RWPE2 (cell line): ENCODE results near the gene MRPL36.

Experiments
- ATAC-seq: fragments of 200-7000 bp; cut with Tn5 transposase; 3 replicates; pipeline ENCODE4 v1.9.1; 2021; ENCODE audit warnings: low read depth
- DNase-seq: peaks from one replicate; pipeline ENCODE4 v3.0.0-alpha.2; 2020; ENCODE audit warnings: low spot score
- H3K27ac ChIP-seq: fragments of 450-650 bp; 2 replicates; pipeline ENCODE4 v1.5.1; 2017; ENCODE audit warnings: mild to moderate bottlenecking; ENCODE audit not compliant: poor library complexity, severe bottlenecking
- H3K27me3 ChIP-seq: fragments of 250-450 bp; sonication (Bioruptor Pico); 2 replicates; pipeline ENCODE4 v1.5.1; 2021; ENCODE audit warnings: mild to moderate bottlenecking, moderate library complexity; ENCODE audit not compliant: insufficient read depth, poor library complexity, severe bottlenecking
- H3K36me3 ChIP-seq: fragments of 250-450 bp; sonication (Bioruptor Pico); 2 replicates; pipeline ENCODE4 v1.5.1; 2020; ENCODE audit warnings: low read depth, mild to moderate bottlenecking, moderate library complexity
- H3K4me1 ChIP-seq: fragments of 250-450 bp; sonication (Bioruptor Pico); 2 replicates; pipeline ENCODE4 v1.5.1; 2021; ENCODE audit warnings: mild to moderate bottlenecking, moderate library complexity; ENCODE audit not compliant: insufficient read depth, poor library complexity, severe bottlenecking
- H3K4me3 ChIP-seq: fragments of 250-450 bp; sonication (Bioruptor Pico); 2 replicates; pipeline ENCODE4 v1.5.1; 2021; ENCODE audit warnings: mild to moderate bottlenecking, moderate library complexity; ENCODE audit not compliant: severe bottlenecking
- H3K9me3 ChIP-seq: fragments of 250-450 bp; sonication (Bioruptor Pico); 2 replicates; pipeline ENCODE4 v1.5.1; 2021; ENCODE audit warnings: mild to moderate bottlenecking, moderate library complexity; ENCODE audit not compliant: severe bottlenecking
- CTCF ChIP-seq: fragments of 450-650 bp; IDR thresholded peaks from one replicate; pipeline ENCODE4 v1.5.1; 2017; ENCODE audit warnings: mild to moderate bottlenecking, moderate library complexity; ENCODE audit not compliant: poor library complexity, severe bottlenecking

The MRPL36 gene

GRCh38 chr5:1769017-1769640 lies 30.5 kb downstream of the MRPL36 start:
- no peak overlapping the region for H3K27ac ChIP-seq
- no peaks in the 10 kb centered on the region for H3K36me3 ChIP-seq
- DNase-seq (peak; percentile 67), ATAC-seq (no peak)
- H3K27me3 ChIP-seq = peaks cover 24% of the 10 kb centered on the region
- no peaks in the 10 kb centered on the region for H3K9me3 ChIP-seq
- no peaks in the 10 kb centered on the region for H3K4me1 ChIP-seq
- no peak for TF ChIP-seq CTCF
- no peak overlapping the region for H3K4me3 ChIP-seq

- Histone ChIP-seq H3K27me3 (peaks cover 24% of the 10 kb centered on the region), H3K36me3 (no peaks in the 10 kb centered on the region), H3K27ac (no peak overlapping the region), H3K4me3 (no peak overlapping the region), H3K4me1 (no peaks in the 10 kb centered on the region), H3K9me3 (no peaks in the 10 kb centered on the region)
- no peak for TF ChIP-seq CTCF
- DNase-seq (peak; percentile 70), ATAC-seq (no peak)
Observed at GRCh38 chr5:1768283-1769000, 31.2 kb downstream of the MRPL36 start.

GRCh38 chr5:1767524-1768282 lies 31.9 kb downstream of the MRPL36 start:
- no peaks in the 10 kb centered on the region for H3K9me3 ChIP-seq
- ATAC-seq (no peak), DNase-seq (peak; percentile 62)
- no peak overlapping the region for H3K4me3 ChIP-seq
- no peak for TF ChIP-seq CTCF
- peaks cover 19% of the 10 kb centered on the region for H3K27me3 ChIP-seq
- no peaks in the 10 kb centered on the region for H3K36me3 ChIP-seq
- no peak overlapping the region for H3K27ac ChIP-seq
- H3K4me1 ChIP-seq = no peaks in the 10 kb centered on the region

- no peak overlapping the region for H3K27ac ChIP-seq
- H3K36me3 ChIP-seq = no peaks in the 10 kb centered on the region
- no peaks in the 10 kb centered on the region for H3K4me1 ChIP-seq
- no peaks in the 10 kb centered on the region for H3K9me3 ChIP-seq
- TF ChIP-seq CTCF = no peak
- peaks cover 19% of the 10 kb centered on the region for H3K27me3 ChIP-seq
- ATAC-seq (no peak), DNase-seq (no peak)
- H3K4me3 ChIP-seq = no peak overlapping the region
Observed at GRCh38 chr5:1765880-1766235, 33.8 kb downstream of the MRPL36 start.
